K562 (cell line): ENCODE data around the gene CXCR3. TPM values are rescaled to one million over a fixed set of nuclear protein-coding genes. Genes with fewer than 3 reads are reported as not detected.

Experiments
- ATAC-seq: fragments of 200-7000 bp; cut with Tn5 transposase; 3 replicates; pipeline ENCODE4 v1.9.1; 2020; ENCODE audit warnings: moderate library complexity
- BruUV-seq: library from RNA; stranded (reverse); fragments of 400-500 nt; replicated peaks from 2 replicates; lab custom pipeline; 2021; lab: Mats Ljungman, UMichigan
- CTCF ChIA-PET: fragments of 300-600 bp; formaldehyde crosslinking; extraction: SDS; loops from one replicate; lab custom pipeline; 2021; ENCODE audit warnings: low intra/inter-chr PET ratio; lab: Yijun Ruan, JAX
- POLR2A ChIA-PET: fragments of 300-600, 350-650 bp; sonication (Branson Sonifier 250); formaldehyde crosslinking; extraction: SDS; loops from one replicate; lab custom pipeline; 2021; ENCODE audit warnings: antibody characterized with exemption, inconsistent platforms; lab: Yijun Ruan, JAX
- DNase-seq, 4 experiments: peaks; one replicate each; pipeline versions ENCODE4 v3.0.0 to v3.0.0-alpha.2; 2011 to 2018; ENCODE audit warnings: low spot score in 3 of 4, mixed read lengths in 3 of 4; ENCODE audit errors: extremely low read depth in 1 of 4
- FAIRE-seq: peaks from 2 replicates; lab custom pipeline; 2011; peaks lifted over from hg19 to GRCh38; lab: Jason Lieb, UNC
- H2AFZ ChIP-seq: 2 replicates; pipeline ENCODE4 v1.6.0; 2011; ENCODE audit warnings: low read depth, low read length, control low read depth, inconsistent platforms
- H3K27ac ChIP-seq: fragments of 200-600 bp; 3 replicates; pipeline ENCODE4 v1.8.0; 2011; ENCODE audit warnings: low read depth, mild to moderate bottlenecking, control low read depth, inconsistent platforms, low read length, moderate library complexity, mixed read lengths; ENCODE audit errors: extremely low read depth
- H3K27me3 ChIP-seq, 2 experiments: fragments of 300-600 bp in 1 of 2; 2 replicates in 1 of 2; 3 replicates in 1 of 2; pipeline versions ENCODE4 v1.6.0 to v1.8.0; 2011; ENCODE audit warnings: inconsistent platforms in 2 of 2, low read length in 2 of 2, mild to moderate bottlenecking in 1 of 2, mixed read lengths in 1 of 2, moderate library complexity in 1 of 2; ENCODE audit not compliant: control insufficient read depth in 2 of 2, insufficient read depth in 2 of 2
- H3K36me3 ChIP-seq: fragments of 300-600 bp; 3 replicates; pipeline ENCODE4 v1.8.0; 2011; ENCODE audit warnings: mild to moderate bottlenecking, low read length, inconsistent platforms; ENCODE audit not compliant: control insufficient read depth, insufficient read depth
- H3K4me1 ChIP-seq, 2 experiments: fragments of 200-600 bp in 1 of 2; replicated peaks in 1 of 2; 2 replicates in 1 of 2; 3 replicates in 1 of 2; pipeline versions ENCODE4 v1.5.1 to v1.8.0; 2011; ENCODE audit warnings: inconsistent platforms in 2 of 2, low read length in 2 of 2, mild to moderate bottlenecking in 1 of 2, mixed read lengths in 1 of 2, moderate library complexity in 1 of 2; ENCODE audit not compliant: control insufficient read depth in 2 of 2, insufficient read depth in 2 of 2
- H3K4me2 ChIP-seq: 2 replicates; pipeline ENCODE4 v1.6.1; 2011; ENCODE audit warnings: low read length, control low read depth, inconsistent platforms, mixed read lengths; ENCODE audit not compliant: insufficient read depth
- H3K4me3 ChIP-seq: fragments of 200-600 bp; sonication (generic), shearing (Covaris generic); 2 replicates; pipeline ENCODE4 v1.5.1; 2016; ENCODE audit warnings: control low read depth, inconsistent platforms
- H3K79me2 ChIP-seq: fragments of 200-600 bp; 3 replicates; pipeline ENCODE4 v1.8.0; 2011; ENCODE audit warnings: low read length, inconsistent platforms; ENCODE audit not compliant: control insufficient read depth, insufficient read depth
- H3K9ac ChIP-seq, 2 experiments: 2 replicates each; pipeline versions ENCODE4 v1.6.0 to v1.6.1; 2011; ENCODE audit warnings: low read depth in 2 of 2, low read length in 2 of 2, control low read depth in 1 of 2, inconsistent platforms in 1 of 2, mild to moderate bottlenecking in 1 of 2, mixed read lengths in 1 of 2; ENCODE audit not compliant: insufficient read depth in 1 of 2
- H3K9me1 ChIP-seq: one replicate; pipeline ENCODE4 v1.6.0; 2011; ENCODE audit warnings: inconsistent platforms, mild to moderate bottlenecking, low read length, moderate library complexity; ENCODE audit not compliant: control insufficient read depth, insufficient read depth
- H3K9me3 ChIP-seq: replicated peaks from 2 replicates; pipeline ENCODE4 v1.5.1; 2011; ENCODE audit warnings: low read depth, low read length, inconsistent platforms; ENCODE audit not compliant: control insufficient read depth, insufficient read depth
- H4K20me1 ChIP-seq: replicated peaks from 2 replicates; pipeline ENCODE4 v1.6.1; 2011; ENCODE audit warnings: low read length, inconsistent platforms, mixed read lengths; ENCODE audit not compliant: control insufficient read depth, insufficient read depth
- BCOR ChIP-seq: fragments of 450-650 bp; IDR thresholded peaks from 2 replicates; pipeline ENCODE4 v1.6.1; 2016
- E2F1 ChIP-seq: sonication (generic); formaldehyde crosslinking; IDR thresholded peaks from 2 replicates; pipeline ENCODE4 v1.8.1; 2023; ENCODE audit warnings: mild to moderate bottlenecking, missing genetic modification reagents, moderate library complexity
- EP300 ChIP-seq: IDR thresholded peaks from 2 replicates; pipeline ENCODE4 v1.6.1; 2012; ENCODE audit warnings: low read length, improper control_type of control experiment
- HIVEP1 ChIP-seq: fragments of 250-450 bp; sonication (Bioruptor Pico); IDR thresholded peaks from 2 replicates; pipeline ENCODE4 v1.4.0; 2020; ENCODE audit warnings: mild to moderate bottlenecking
- MAFG ChIP-seq: fragments of 450-650 bp; conservative IDR thresholded peaks from 2 replicates; pipeline ENCODE4 v1.6.1; 2016; ENCODE audit warnings: missing genetic modification characterization, missing compliant biosample characterization
- NR0B1 ChIP-seq: fragments of 450-650 bp; IDR thresholded peaks from one replicate; pipeline ENCODE4 v1.6.1; 2018; ENCODE audit warnings: mild to moderate bottlenecking, moderate library complexity; ENCODE audit not compliant: partially characterized antibody
- PTRF ChIP-seq: fragments of 450-650 bp; IDR thresholded peaks from 2 replicates; pipeline ENCODE4 v1.6.1; 2016; ENCODE audit warnings: mild to moderate bottlenecking, missing genetic modification characterization, missing compliant biosample characterization
- SMAD3 ChIP-seq: fragments of 450-650 bp; formaldehyde crosslinking; conservative IDR thresholded peaks from 2 replicates; pipeline ENCODE4 v1.4.0; 2020; ENCODE audit warnings: mild to moderate bottlenecking
- SRSF7 ChIP-seq: fragments of 200-400 bp; formaldehyde crosslinking; optimal IDR thresholded peaks from 2 replicates; pipeline ENCODE3; 2017; ENCODE audit warnings: mild to moderate bottlenecking, low read depth, low read length
- THAP12 ChIP-seq: fragments of 250-450 bp; sonication (Bioruptor Pico); IDR thresholded peaks from 2 replicates; pipeline ENCODE4 v1.9.0; 2021; ENCODE audit warnings: mild to moderate bottlenecking, inconsistent platforms
- TRIM24 ChIP-seq, 2 experiments: fragments of 450-650 bp; IDR thresholded peaks; 2 replicates each; pipeline ENCODE4 v1.6.1; 2016
- U2AF1 ChIP-seq: fragments of 200-400 bp; formaldehyde crosslinking; optimal IDR thresholded peaks from 2 replicates; pipeline ENCODE3; 2017; ENCODE audit warnings: mild to moderate bottlenecking, low read depth, low read length, moderate library complexity
- ZBTB26 ChIP-seq: fragments of 450-650 bp; formaldehyde crosslinking; IDR thresholded peaks from 2 replicates; pipeline ENCODE4 v1.4.0; 2022; ENCODE audit warnings: missing genetic modification characterization
- ZKSCAN3 ChIP-seq: fragments of 250-450 bp; sonication (Bioruptor Pico); IDR thresholded peaks from 2 replicates; pipeline ENCODE4 v1.4.0; 2020
- ZNF146 ChIP-seq: IDR thresholded peaks from one replicate; pipeline ENCODE4 v1.6.1; 2018; ENCODE audit warnings: missing compliant biosample characterization; ENCODE audit not compliant: unreplicated experiment
- ZNF24 ChIP-seq: fragments of 450-650 bp; IDR thresholded peaks from 2 replicates; pipeline ENCODE4 v1.6.1; 2016
- ZNF785 ChIP-seq: fragments of 250-450 bp; sonication (Bioruptor Pico); IDR thresholded peaks from 2 replicates; pipeline ENCODE4 v1.4.0; 2020; ENCODE audit warnings: mild to moderate bottlenecking
- WGBS: fragments of 100-300 bp; shearing (Covaris generic); methylation state at CpG from one replicate; pipeline ENCODE4 v1.1.6; 2016; ENCODE audit warnings: low coverage, mixed read lengths; ENCODE audit not compliant: insufficient coverage; ENCODE audit errors: missing lambda C conversion rate; 5-methylcytosine and 5-hydroxymethylcytosine counted together
- in situ Hi-C: fragments of 300-500 bp; cut with MboI; formaldehyde crosslinking; loops from 4 replicates; pipeline ENCODE4 v1.15.0; 2018; ENCODE audit warnings: inconsistent platforms, mixed read lengths
- intact Hi-C: fragments of 100-400 bp; cut with micrococcal nuclease; formaldehyde crosslinking; loops from 2 replicates; pipeline ENCODE4 v1.14.2; 2022
- polyA plus RNA-seq, 8 experiments: library from polyadenylated mRNA; depleted of rRNA in 4 of 8; stranded (reverse) in 5 of 8; unstranded in 3 of 8; fragments of >200 nt; fragmentation: Nextera tagmentation in 2 of 8; fragmentation: Illumina TruSeq in 1 of 8; extraction: Ambion mirVana in 2 of 8; extraction: Trizol in 1 of 8; gene quantifications; 2 replicates each; pipeline versions ENCODE4 v1.2.1 to v1.2.3, GENCODE V29; 2011 to 2014; ENCODE audit warnings: inconsistent platforms in 1 of 8, missing spikeins in 1 of 8
- total RNA-seq, 7 experiments: library from RNA; depleted of rRNA in 6 of 7; stranded (reverse); fragments of >200 nt in 6 of 7; fragmentation: Illumina TruSeq in 2 of 7; extraction: Trizol in 2 of 7; gene quantifications; 2 replicates each; pipeline versions ENCODE4 v1.2.1 to v1.2.3, GENCODE V29; 2011 to 2021; ENCODE audit warnings: low replicate concordance in 1 of 7

Gene CXCR3
- total and polyA plus RNA-seq, 9 of the 15 experiments (the other 6 are each of a cell fraction or from before 2014, with no cell fraction given): not detected

- Histone ChIP-seq H3K27me3 (no peaks in the 10 kb centered on the region; a peak in 2 of 5 replicates), H3K4me1 (peaks cover 2 to 4% of the 10 kb centered on the region in 2 experiments; a peak in 2 of 5 replicates), H3K9me3 (no peaks in the 10 kb centered on the region), H3K9ac (no peak overlapping the region), H2AFZ (no peak overlapping the region), H3K9me1 (no peaks in the 10 kb centered on the region), H3K4me2 (no peak overlapping the region), H3K4me3 (no peak overlapping the region), H4K20me1 (no peaks in the 10 kb centered on the region), H3K36me3 (no peaks in the 10 kb centered on the region), H3K27ac (no peak overlapping the region), H3K79me2 (no peaks in the 10 kb centered on the region)
- in situ Hi-C loops (no loop called here), intact Hi-C loops (no loop called here)
- FAIRE-seq (no peak), DNase-seq (no peak), ATAC-seq (no peak)
- ChIA-PET CTCF (no interaction called here), POLR2A (no interaction called here)
- no TSS peak for BruUV-seq
- 25% methylated on average over 1 of the region's 2 CpGs for WGBS
- TF ChIP-seq ZBTB26 (CRISPR knock-in tag) (no peak), BCOR (no peak), NR0B1 (no peak), E2F1 (CRISPR knock-in tag) (no peak), ZNF24 (no peak), TRIM24 (IDR thresholded peaks at IDR 0.05) (no peak), HIVEP1 (CRISPR knock-in tag) (no peak), U2AF1 (no peak), MAFG (no peak), PTRF (tag) (no peak), ZNF146 (CRISPR knock-in tag) (no peak), THAP12 (CRISPR knock-in tag) (no peak), SMAD3 (CRISPR knock-in tag) (no peak), ZNF785 (CRISPR knock-in tag) (no peak), ZKSCAN3 (no peak), SRSF7 (no peak), EP300 (no peak)
These were observed 11.2 kb upstream of the CXCR3 start for GRCh38 chrX:71629467-71629866.
